IMR-90 (cell line): ENCODE data around the gene KCNH6. TPM values are rescaled to one million over a fixed set of nuclear protein-coding genes. Genes with fewer than 3 reads are reported as not detected.

Experiments used
- ATAC-seq: fragments of 200-7000 bp; cut with Tn5 transposase; 2 replicates; pipeline ENCODE4 v1.9.1; 2020; ENCODE audit warnings: low read depth, mild to moderate bottlenecking, moderate library complexity
- BruUV-seq: library from RNA; stranded (reverse); fragments of 400-500 nt; replicated peaks from 2 replicates; lab custom pipeline; 2021; lab: Mats Ljungman, UMichigan
- CTCF ChIA-PET: fragments of 300-600 bp; formaldehyde crosslinking; extraction: SDS; loops from one replicate; lab custom pipeline; 2021; ENCODE audit warnings: antibody characterized with exemption; lab: Yijun Ruan, JAX
- POLR2A ChIA-PET: fragments of 300-600 bp; sonication (Branson Sonifier 250); formaldehyde crosslinking; loops from one replicate; lab custom pipeline; 2022; ENCODE audit warnings: antibody characterized with exemption; ENCODE audit not compliant: unreplicated experiment; lab: Charles Lee
- DNase-seq: peaks from one replicate; pipeline ENCODE4 v3.0.0; 2013
- H2AFZ ChIP-seq: replicated peaks from 2 replicates; pipeline ENCODE3; 2013; ENCODE audit warnings: low read length, mild to moderate bottlenecking; ENCODE audit not compliant: poor library complexity
- H2AK5ac ChIP-seq: 2 replicates; pipeline ENCODE4 v1.6.1; 2013; ENCODE audit warnings: low read depth, low read length, inconsistent platforms
- H2AK9ac ChIP-seq: replicated peaks from 2 replicates; pipeline ENCODE3; 2013; ENCODE audit warnings: mild to moderate bottlenecking, low read depth, low read length, moderate library complexity; ENCODE audit not compliant: poor library complexity
- H2BK120ac ChIP-seq: 2 replicates; pipeline ENCODE4 v1.6.1; 2013; ENCODE audit warnings: low read depth, low read length, inconsistent platforms
- H2BK15ac ChIP-seq: 3 replicates; pipeline ENCODE4 v1.6.1; 2013; ENCODE audit warnings: low read depth, low read length, inconsistent platforms
- H2BK20ac ChIP-seq: 2 replicates; pipeline ENCODE4 v1.6.1; 2013; ENCODE audit warnings: low read depth, mild to moderate bottlenecking, inconsistent platforms, low read length, moderate library complexity
- H2BK5ac ChIP-seq: 2 replicates; pipeline ENCODE4 v1.6.1; 2013; ENCODE audit warnings: mild to moderate bottlenecking, low read depth, low read length, inconsistent platforms; ENCODE audit not compliant: poor library complexity, severe bottlenecking
- H3K14ac ChIP-seq: replicated peaks from 2 replicates; pipeline ENCODE4 v1.6.1; 2013; ENCODE audit warnings: low read depth, low read length, inconsistent platforms
- H3K18ac ChIP-seq: 2 replicates; pipeline ENCODE4 v1.6.1; 2013; ENCODE audit warnings: low read depth, low read length, control low read depth
- H3K23ac ChIP-seq: 2 replicates; pipeline ENCODE4 v1.6.1; 2013; ENCODE audit warnings: low read depth, low read length, inconsistent platforms
- H3K27ac ChIP-seq: 2 replicates; pipeline ENCODE4 v1.5.1; 2013; ENCODE audit warnings: mild to moderate bottlenecking, control low read depth, low read length; ENCODE audit not compliant: insufficient read depth
- H3K27me3 ChIP-seq: 2 replicates; pipeline ENCODE4 v1.6.1; 2013; ENCODE audit warnings: low read length; ENCODE audit not compliant: control insufficient read depth, insufficient read depth
- H3K36me3 ChIP-seq: 2 replicates; pipeline ENCODE4 v1.6.1; 2013; ENCODE audit warnings: low read length, mixed read lengths; ENCODE audit not compliant: control insufficient read depth, insufficient read depth
- H3K4ac ChIP-seq: 2 replicates; pipeline ENCODE4 v1.6.1; 2013; ENCODE audit warnings: low read depth, low read length, inconsistent platforms
- H3K4me1 ChIP-seq: 2 replicates; pipeline ENCODE4 v1.6.1; 2013; ENCODE audit warnings: low read length, mixed read lengths; ENCODE audit not compliant: control insufficient read depth, insufficient read depth
- H3K4me2 ChIP-seq: 2 replicates; pipeline ENCODE4 v1.6.1; 2013; ENCODE audit warnings: low read depth, mild to moderate bottlenecking, control low read depth, low read length, moderate library complexity
- H3K4me3 ChIP-seq: 2 replicates; pipeline ENCODE4 v1.5.1; 2013; ENCODE audit warnings: low read depth, mild to moderate bottlenecking, control low read depth, low read length, moderate library complexity; ENCODE audit not compliant: insufficient read depth
- H3K56ac ChIP-seq: 2 replicates; pipeline ENCODE4 v1.6.1; 2013; ENCODE audit warnings: low read length, inconsistent platforms; ENCODE audit not compliant: insufficient read depth; ENCODE audit errors: extremely low read depth
- H3K79me1 ChIP-seq, 2 experiments: 2 replicates each; pipeline ENCODE4 v1.6.1; 2013; ENCODE audit warnings: low read length in 2 of 2, inconsistent platforms in 1 of 2, low read depth in 1 of 2
- H3K9ac ChIP-seq: 2 replicates; pipeline ENCODE4 v1.6.1; 2013; ENCODE audit warnings: low read depth, low read length, control low read depth
- H3K9me1 ChIP-seq: 2 replicates; pipeline ENCODE4 v1.6.1; 2013; ENCODE audit warnings: low read length, inconsistent platforms; ENCODE audit not compliant: insufficient read depth
- H3K9me3 ChIP-seq: 2 replicates; pipeline ENCODE4 v1.6.1; 2013; ENCODE audit warnings: low read length; ENCODE audit not compliant: control insufficient read depth, insufficient read depth
- H4K20me1 ChIP-seq: 2 replicates; pipeline ENCODE4 v1.6.1; 2013; ENCODE audit warnings: low read length, inconsistent platforms; ENCODE audit not compliant: insufficient read depth
- H4K5ac ChIP-seq: 2 replicates; pipeline ENCODE4 v1.6.1; 2013; ENCODE audit warnings: mild to moderate bottlenecking, low read depth, low read length, control low read depth
- H4K8ac ChIP-seq, 2 experiments: 2 replicates each; pipeline ENCODE4 v1.6.1; 2013; ENCODE audit warnings: low read depth in 2 of 2, low read length in 2 of 2, control low read depth in 1 of 2, inconsistent platforms in 1 of 2
- H4K91ac ChIP-seq: 2 replicates; pipeline ENCODE4 v1.6.1; 2013; ENCODE audit warnings: low read depth, low read length, inconsistent platforms; ENCODE audit not compliant: insufficient read depth
- CTCF ChIP-seq: conservative IDR thresholded peaks from 2 replicates; pipeline ENCODE4 v1.5.1; 2012; ENCODE audit warnings: mild to moderate bottlenecking, low read depth, low read length, improper control_type of control experiment
- ELK1 ChIP-seq: fragments of 150-350 bp; IDR thresholded peaks from 2 replicates; pipeline ENCODE4 v1.6.1; 2016; ENCODE audit warnings: low read depth, mild to moderate bottlenecking, low read length, moderate library complexity, borderline replicate concordance
- POLR2A ChIP-seq: IDR thresholded peaks from 2 replicates; pipeline ENCODE4 v1.6.1; 2012; ENCODE audit warnings: mild to moderate bottlenecking, low read depth, low read length
- WGBS, 2 experiments: methylation state at CpG; one replicate each; pipeline versions ENCODE4 v1.1.5 to v1.1.7; 2013; ENCODE audit warnings: missing lambda C conversion rate in 2 of 2; ENCODE audit not compliant: insufficient read length in 1 of 2; ENCODE audit errors: extremely low coverage in 2 of 2; 5-methylcytosine and 5-hydroxymethylcytosine counted together
- dilution Hi-C: fragments of 300-500 bp; cut with HindIII; formaldehyde crosslinking; loops from one replicate; pipeline ENCODE4 v1.14.3; 2018; ENCODE audit warnings: low sequenced_read_pairs; ENCODE audit not compliant: unreplicated experiment
- in situ Hi-C: fragments of 300-500 bp; cut with MboI; formaldehyde crosslinking; loops from 3 replicates; pipeline ENCODE4 v1.14.3; 2019; ENCODE audit warnings: low sequenced_read_pairs, inconsistent platforms, mixed read lengths
- intact Hi-C: fragments of 100-400 bp; cut with micrococcal nuclease; formaldehyde crosslinking; loops from 2 replicates; pipeline ENCODE4 v1.10.0; 2022
- polyA plus RNA-seq, 3 experiments: library from polyadenylated mRNA; depleted of rRNA; stranded (reverse); fragments of >200 nt; gene quantifications; 2 replicates each; pipeline ENCODE4 v1.2.3, GENCODE V29; 2012; ENCODE audit warnings: low replicate concordance in 1 of 3
- total RNA-seq: library from RNA; depleted of rRNA; stranded (reverse); fragments of >200 nt; gene quantifications from 2 replicates; pipeline ENCODE4 v1.2.3, GENCODE V29; 2012

KCNH6 gene
- total and polyA plus RNA-seq, 2 of the 4 experiments (the other 2 are of a cell fraction): 0.17 to 0.18 TPM

DNA sequence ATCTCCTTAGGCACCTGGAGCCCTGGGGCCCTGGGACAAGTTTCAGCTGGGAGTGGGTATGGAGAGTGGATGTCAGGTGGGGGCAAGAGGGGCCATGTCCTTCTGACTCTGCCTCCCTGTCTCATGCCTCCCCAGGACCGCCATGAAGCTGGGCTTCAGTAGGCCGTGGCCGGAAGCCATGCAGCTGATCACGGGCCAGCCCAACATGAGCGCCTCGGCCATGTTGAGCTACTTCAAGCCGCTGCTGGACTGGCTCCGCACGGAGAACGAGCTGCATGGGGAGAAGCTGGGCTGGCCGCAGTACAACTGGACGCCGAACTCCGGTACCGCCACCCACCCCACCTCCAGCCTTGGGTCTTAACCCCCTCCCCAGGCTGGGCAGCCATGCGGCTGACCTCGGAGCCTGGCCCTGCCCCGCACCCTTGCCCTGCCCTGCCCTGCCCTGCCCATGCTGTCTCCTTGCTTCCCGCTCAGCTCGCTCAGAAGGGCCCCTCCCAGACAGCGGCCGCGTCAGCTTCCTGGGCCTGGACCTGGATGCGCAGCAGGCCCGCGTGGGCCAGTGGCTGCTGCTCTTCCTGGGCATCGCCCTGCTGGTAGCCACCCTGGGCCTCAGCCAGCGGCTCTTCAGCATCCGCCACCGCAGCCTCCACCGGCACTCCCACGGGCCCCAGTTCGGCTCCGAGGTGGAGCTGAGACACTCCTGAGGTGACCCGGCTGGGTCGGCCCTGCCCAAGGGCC is 26.3 kb upstream of the KCNH6 start:
- POLR2A ChIA-PET: no interaction called here
- 94% methylated on average over 20 of the region's 36 CpGs; no CpG with 5 or more reads in 1 of the 2 experiments for WGBS, 2 experiments
- intact Hi-C loops: no loop called here

More for the DNA sequence above, 26.3 kb upstream of the KCNH6 start:
- H2BK15ac ChIP-seq: peak overlapping the region; percentile 83; the same call in 2 of the 3 replicates
- H3K4me2 ChIP-seq: no peak overlapping the region
- no peak overlapping the region for H2AFZ ChIP-seq
- H4K8ac ChIP-seq: peak overlapping the region in 1 of 2 experiments; percentile 31; a peak in 2 of 4 replicates
- peaks cover 27% of the 10 kb centered on the region for H3K4me1 ChIP-seq
- H3K9me3 ChIP-seq: no peaks in the 10 kb centered on the region
- H3K27me3 ChIP-seq: no peaks in the 10 kb centered on the region
- peak overlapping the region; percentile 91 for H2BK5ac ChIP-seq
- BruUV-seq: no TSS peak
- in situ Hi-C loops: no loop called here
- ATAC-seq (no peak), DNase-seq (no peak)
- H3K9ac ChIP-seq: no peak overlapping the region
- no peak overlapping the region; the same call in 1 of the 2 replicates for H3K27ac ChIP-seq
- peak overlapping the region; percentile 79 for H2AK9ac ChIP-seq
- H3K36me3 ChIP-seq: no peaks in the 10 kb centered on the region
- H2BK20ac ChIP-seq: peak overlapping the region; percentile 70; the same call in 1 of the 2 replicates
- dilution Hi-C loops: no loop called here
- H3K14ac ChIP-seq: 0 out of 2 replicates have a peak overlapping the region, but pooled peaks have one; percentile 15
- H4K20me1 ChIP-seq: no peaks in the 10 kb centered on the region
- H3K56ac ChIP-seq: no peak overlapping the region
- H3K9me1 ChIP-seq: peaks cover 24% of the 10 kb centered on the region
- H2BK120ac ChIP-seq: peak overlapping the region; percentile 98
- no peak for TF ChIP-seq ELK1
- no peak for TF ChIP-seq CTCF
- no peak for TF ChIP-seq POLR2A
- H3K4ac ChIP-seq: peak overlapping the region; percentile 98
- H3K79me1 ChIP-seq: peaks cover 0 to 2% of the 10 kb centered on the region in 2 experiments; a peak in 1 of 4 replicates
- CTCF ChIA-PET: no interaction called here
- no peak overlapping the region for H4K5ac ChIP-seq
- no peak overlapping the region for H3K4me3 ChIP-seq
- no peak overlapping the region for H3K23ac ChIP-seq
- H4K91ac ChIP-seq: peak overlapping the region; percentile 91
- H2AK5ac ChIP-seq: peak overlapping the region; percentile 97
- no peak overlapping the region; the same call in 1 of the 2 replicates for H3K18ac ChIP-seq
